Measurements from ENCODE around the gene ETV6.

The ETV6 gene

DNA sequence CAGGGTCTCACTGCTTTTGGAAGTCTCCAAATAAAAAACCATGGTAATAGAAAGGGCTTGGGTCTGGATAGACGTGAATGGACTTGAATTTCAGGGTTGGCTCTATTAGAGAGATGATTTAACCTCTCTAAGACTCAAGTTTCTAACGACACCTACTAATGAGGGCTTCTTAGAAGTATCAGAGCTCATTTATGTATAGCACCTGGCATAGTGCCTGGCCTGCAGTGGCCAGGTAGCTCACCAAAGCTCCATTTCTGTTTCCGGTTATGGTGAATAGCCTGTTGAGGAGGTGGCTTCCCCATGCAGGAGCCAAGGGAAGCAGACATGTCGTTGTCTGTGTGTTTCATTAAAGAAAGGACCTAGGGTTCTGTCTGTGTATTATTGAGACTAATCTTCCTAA, 108.6 kb downstream of the ETV6 start:
- TF ChIP-seq, protein P1, sequence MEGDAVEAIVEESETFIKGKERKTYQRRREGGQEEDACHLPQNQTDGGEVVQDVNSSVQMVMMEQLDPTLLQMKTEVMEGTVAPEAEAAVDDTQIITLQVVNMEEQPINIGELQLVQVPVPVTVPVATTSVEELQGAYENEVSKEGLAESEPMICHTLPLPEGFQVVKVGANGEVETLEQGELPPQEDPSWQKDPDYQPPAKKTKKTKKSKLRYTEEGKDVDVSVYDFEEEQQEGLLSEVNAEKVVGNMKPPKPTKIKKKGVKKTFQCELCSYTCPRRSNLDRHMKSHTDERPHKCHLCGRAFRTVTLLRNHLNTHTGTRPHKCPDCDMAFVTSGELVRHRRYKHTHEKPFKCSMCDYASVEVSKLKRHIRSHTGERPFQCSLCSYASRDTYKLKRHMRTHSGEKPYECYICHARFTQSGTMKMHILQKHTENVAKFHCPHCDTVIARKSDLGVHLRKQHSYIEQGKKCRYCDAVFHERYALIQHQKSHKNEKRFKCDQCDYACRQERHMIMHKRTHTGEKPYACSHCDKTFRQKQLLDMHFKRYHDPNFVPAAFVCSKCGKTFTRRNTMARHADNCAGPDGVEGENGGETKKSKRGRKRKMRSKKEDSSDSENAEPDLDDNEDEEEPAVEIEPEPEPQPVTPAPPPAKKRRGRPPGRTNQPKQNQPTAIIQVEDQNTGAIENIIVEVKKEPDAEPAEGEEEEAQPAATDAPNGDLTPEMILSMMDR (IDR thresholded peaks at IDR 0.05), result no peak

DNA sequence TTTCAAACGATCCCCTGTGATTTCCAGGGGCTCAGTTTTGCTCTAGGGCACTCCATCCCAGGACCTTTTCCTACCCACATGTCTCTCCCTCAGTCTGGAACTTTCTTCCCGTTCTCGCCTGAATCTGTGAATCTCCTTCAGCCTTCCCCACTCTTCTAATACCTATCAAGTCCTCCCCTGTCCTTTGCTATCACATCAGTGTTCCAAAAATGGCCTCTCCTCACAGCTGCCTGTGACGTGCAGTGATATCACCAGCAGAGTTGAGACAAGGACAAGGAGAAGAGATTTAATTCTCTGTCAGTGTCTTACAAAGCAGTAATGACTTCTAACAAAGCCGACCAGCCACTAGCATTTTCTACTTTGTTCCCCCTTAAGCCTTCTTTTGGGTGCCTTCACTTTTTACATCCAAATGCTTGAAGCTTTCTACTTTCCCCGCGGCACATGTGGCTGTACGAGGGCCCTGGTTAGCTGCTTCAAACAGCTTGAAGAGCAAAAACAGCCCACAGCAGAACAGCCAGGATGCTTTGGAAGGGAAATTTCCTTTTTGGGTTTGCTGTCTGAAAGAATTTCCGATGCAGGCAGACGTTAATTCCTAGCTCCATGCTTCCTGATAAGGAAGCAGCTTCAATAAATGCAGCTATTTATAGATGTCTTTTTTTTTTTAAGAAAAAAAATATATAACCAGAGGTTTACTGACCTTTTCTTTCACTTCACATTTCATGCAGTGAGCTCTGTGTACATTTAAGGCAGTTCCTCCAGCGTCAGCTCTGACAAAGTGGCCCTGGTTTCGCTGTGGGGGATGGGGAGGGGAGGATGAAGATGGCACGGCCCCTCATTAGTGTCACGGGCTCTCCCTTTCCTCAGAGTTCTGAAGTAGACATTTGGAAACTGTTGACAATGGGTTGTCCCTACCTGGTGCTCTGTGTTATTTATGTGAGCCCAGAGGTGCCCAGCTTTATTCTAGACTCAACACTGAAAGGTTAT, 109.3 kb downstream of the ETV6 start:
- TF ChIP-seq, protein P1 (IDR thresholded peaks at IDR 0.05), result no peak

DNA sequence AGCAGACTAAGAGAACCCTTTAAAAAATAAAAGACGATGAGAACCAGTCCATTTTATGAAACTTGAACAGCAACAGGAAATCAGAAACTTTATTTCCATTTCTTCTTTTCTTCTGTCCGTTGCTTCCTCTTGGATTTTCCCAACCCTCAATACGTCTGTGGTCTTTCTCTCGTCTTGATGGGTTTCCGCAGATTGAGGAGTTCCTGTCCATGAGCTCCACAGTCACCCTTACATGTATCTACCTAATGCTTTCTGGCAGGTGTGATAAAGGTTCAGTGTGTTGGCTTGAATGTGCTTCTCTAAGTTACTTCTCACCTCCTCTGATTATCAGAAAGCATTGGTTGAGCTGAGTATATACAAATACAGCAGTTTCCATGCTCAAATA, 110.0 kb downstream of the ETV6 start:
- TF ChIP-seq, protein P1 (IDR thresholded peaks at IDR 0.05), result no peak

DNA sequence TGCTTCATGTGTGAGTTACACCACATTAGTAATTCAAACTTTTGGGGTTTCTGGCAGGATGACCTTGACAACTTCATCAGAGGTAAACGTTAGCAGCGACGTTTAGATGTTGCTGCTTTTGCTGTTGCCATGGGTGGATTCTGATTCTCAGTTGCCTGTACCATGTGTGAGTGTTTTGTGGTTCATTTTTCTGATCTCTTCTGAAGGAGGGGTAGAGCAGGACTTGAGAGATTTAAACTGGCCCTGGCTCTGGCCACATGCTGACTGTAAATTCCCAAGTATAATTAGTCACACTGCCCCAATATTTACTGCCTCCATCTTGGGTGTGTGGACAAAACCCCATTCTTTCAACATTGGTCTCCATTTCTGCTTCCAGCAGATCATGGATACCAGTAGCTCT, 110.4 kb downstream of the ETV6 start:
- TF ChIP-seq, protein P1 (IDR thresholded peaks at IDR 0.05), result no peak

DNA sequence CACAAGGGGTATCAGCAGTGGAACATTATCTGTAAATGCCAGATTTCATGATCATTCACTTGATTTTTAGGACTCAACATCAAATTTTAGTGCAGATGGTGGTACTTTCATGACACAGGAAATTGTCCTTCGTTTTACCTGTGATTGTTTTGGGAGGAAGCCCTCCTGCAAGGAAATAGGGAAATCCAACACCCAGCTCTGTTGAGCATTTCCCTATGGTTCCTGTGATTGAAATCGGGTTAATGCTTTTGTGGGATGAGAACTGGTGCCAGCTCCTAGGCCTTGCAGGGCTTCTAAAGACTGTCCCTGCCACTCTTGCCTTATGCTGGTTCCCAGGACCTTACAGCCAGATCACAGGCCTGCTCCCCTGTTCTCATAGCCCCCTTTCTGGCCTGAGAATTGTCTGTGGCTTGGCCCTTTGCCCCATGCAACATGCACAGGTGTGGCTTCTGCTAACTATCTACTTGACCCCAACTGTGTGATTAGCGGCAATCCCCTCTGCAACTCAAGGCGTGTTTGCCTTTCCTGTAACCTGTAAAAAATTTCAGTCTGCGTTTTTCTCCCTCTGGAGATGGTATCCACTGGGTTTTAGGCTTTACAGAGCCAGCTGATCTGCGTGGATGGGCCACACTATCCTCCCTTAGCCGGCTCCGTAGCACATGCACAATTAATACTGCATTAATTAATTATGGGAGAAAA, 112.5 kb downstream of the ETV6 start:
- TF ChIP-seq, protein P1 (IDR thresholded peaks at IDR 0.05), result no peak

DNA sequence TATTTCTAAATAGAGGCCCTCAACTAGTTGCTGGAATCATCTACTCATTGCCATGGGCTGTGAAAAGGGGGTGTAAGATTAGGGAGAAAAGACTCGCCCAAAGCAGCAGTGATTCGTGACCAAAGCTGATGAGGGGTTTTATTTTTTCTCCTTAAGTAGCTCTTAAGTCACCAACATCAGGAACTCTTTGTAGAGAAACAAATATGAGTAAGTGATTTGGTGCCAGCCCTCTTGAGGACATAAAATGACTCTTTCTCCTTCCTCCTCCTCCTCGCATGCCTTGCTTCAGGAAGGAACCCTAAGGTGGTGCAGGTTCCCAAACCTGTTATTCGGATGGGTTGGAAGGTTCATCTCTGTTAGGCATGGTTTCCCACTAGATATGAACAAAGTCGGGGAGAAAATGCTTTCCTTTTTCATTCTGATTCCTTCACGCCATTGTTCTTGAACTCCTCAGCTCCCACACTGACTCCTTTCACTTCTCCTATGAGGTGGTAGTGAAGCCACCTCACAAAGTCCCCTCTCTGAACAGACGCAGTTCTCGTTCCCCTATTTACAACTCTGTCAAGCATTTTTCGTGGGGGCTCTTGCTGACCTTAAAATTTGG, 113.4 kb downstream of the ETV6 start:
- TF ChIP-seq, protein P1 (IDR thresholded peaks at IDR 0.05), result no peak

DNA sequence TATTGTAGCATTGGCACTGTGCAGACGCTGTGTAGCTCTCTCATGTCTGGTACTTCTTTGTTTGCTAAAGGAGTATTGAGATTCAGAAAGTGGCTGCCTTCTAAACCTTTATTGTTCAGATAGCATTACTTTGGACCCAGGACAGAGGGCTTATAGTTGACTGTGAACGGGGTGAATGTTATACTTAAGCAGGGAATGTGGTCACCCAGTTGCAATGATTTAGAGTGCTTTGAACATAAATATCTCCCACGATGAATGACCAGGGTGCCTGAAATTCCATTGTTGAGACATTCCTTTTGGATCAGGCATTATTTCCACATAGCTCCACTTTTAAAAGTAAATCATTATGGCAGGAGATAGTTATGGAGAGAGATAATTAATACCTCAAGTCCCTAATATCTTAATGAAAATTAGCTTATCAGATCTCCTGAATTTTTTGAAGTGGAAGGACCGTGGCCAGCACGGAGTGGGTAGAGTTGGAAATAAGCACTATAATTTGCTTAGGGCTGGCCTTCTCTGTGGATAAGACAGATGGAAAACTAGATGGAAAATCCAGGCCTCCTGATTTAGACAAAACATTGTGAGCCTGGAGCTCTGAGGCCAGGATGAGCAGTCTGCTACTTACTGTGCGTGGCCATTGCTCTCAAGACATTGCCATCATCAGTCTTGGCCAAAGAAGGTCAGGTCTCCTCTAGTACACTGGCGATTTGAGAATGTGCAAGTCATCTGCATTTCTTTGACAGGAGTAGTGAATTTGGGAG, 114.5 kb downstream of the ETV6 start:
- TF ChIP-seq, protein P1 (IDR thresholded peaks at IDR 0.05), result no peak
